GM12892 (cell line): ENCODE results near the gene OR2B6. TPM values are rescaled to one million over a fixed set of nuclear protein-coding genes. Genes with fewer than 3 reads are reported as not detected.
"Not testable (repeated sequence)": the region's sequence is repeated elsewhere in the genome, so short reads cannot be mapped to it uniquely, and the experiment has no call there.

ENCODE experiments used
- DNase-seq: peaks from one replicate; pipeline ENCODE4 v3.0.0; 2011; ENCODE audit not compliant: insufficient read length
- FAIRE-seq: peaks from 2 replicates; lab custom pipeline; 2011; peaks lifted over from hg19 to GRCh38; lab: Jason Lieb, UNC
- POLR2A ChIP-seq: IDR thresholded peaks from 2 replicates; pipeline ENCODE4 v1.6.1; 2011; ENCODE audit warnings: low read depth, low read length, control low read depth
- POLR2AphosphoS5 ChIP-seq: IDR thresholded peaks from 2 replicates; pipeline ENCODE4 v1.6.1; 2011; ENCODE audit warnings: low read depth, low read length, control low read depth
- TAF1 ChIP-seq: IDR thresholded peaks from 2 replicates; pipeline ENCODE4 v1.6.1; 2011; ENCODE audit warnings: low read depth, mild to moderate bottlenecking, control low read depth, low read length, borderline replicate concordance
- polyA plus RNA-seq: library from polyadenylated mRNA; unstranded; fragments of >200 nt; gene quantifications from one replicate; pipeline ENCODE4 v1.2.1, GENCODE V29; 2012; ENCODE audit warnings: missing spikeins, inconsistent platforms; ENCODE audit not compliant: missing spikeins

OR2B6 gene
- polyA plus RNA-seq: not detected

- TF ChIP-seq POLR2A (no peak), POLR2AphosphoS5 (no peak), TAF1 (no peak)
- FAIRE-seq (peak; percentile 17), DNase-seq (no peak)
These were observed at the start of gene OR2B6 for GRCh38 chr6:27956941-27957340. TSS of gene OR2B6 (plus strand) at chr6:27957241. CDS start at chr6:27957241, 0 bp downstream.

- no peak for FAIRE-seq
- no peak for TF ChIP-seq TAF1
- TF ChIP-seq POLR2AphosphoS5: no peak
- TF ChIP-seq POLR2A: no peak
- no peak for DNase-seq
These were observed 49.0 kb upstream of the OR2B6 start for GRCh38 chr6:27908017-27908416.

DNA sequence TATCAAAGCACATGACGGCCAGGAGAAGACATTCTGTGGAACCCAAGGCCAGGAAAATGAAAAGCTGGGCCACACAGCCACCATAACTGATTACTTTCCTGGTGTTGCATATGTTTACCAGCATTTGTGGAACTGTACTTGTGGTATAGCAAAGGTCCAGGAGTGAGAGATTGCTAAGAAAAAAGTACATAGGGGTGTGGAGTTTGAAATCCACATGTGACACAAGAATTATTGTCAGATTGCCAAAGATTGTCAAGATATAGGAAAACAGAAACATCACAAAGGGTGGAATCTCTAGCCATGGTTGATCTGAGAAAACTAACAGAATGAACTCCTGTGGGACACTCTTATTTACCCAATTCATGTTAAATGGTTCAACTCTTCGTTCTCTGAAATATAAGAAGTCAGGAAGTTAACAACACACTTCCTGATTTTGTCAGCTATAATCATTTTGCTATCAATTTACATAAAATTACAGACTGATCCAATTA is 45.0 kb upstream of the OR2B6 start, which contains the start of gene OR2B2:
Gene OR2B2, minus strand, starts transcription at position 441 of the 491 bp plus-strand sequence. Its CDS starts 77 bp downstream, at position 364.
- FAIRE-seq (no peak), DNase-seq (no peak)
- TF ChIP-seq POLR2AphosphoS5: no peak
- TF ChIP-seq TAF1: no peak
- TF ChIP-seq POLR2A: no peak

- DNase-seq (no peak), FAIRE-seq (no peak)
- TF ChIP-seq POLR2A (no peak), POLR2AphosphoS5 (no peak), TAF1 (no peak)
These were observed 34.1 kb upstream of the OR2B6 start for GRCh38 chr6:27922949-27923348.

DNA sequence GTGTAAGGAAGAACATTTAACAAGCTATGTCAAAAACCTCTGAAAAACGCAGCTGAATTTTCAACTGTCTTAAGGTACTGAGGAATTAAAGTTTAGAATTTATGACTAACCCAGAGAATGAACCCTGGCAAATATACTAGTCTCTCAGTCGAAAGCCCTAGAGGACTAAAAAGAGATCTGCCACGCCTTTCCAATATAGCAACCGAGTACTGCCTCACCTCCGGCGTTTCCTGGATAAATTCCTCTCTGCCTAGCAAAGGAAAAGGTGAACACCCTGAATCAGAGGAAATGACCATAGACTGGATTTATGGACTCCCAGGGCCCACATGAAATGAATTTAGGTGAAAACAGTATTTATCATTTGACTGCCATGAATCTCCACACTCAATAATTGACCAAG is 32.9 kb upstream of the OR2B6 start:
- no peak for FAIRE-seq
- TF ChIP-seq POLR2AphosphoS5 (no peak), TAF1 (no peak), POLR2A (no peak)
- DNase-seq: no peak

- DNase-seq, FAIRE-seq: not testable (repeated sequence)
These were observed 29.0 kb upstream of the OR2B6 start for GRCh38 chr6:27928041-27928440.

DNA sequence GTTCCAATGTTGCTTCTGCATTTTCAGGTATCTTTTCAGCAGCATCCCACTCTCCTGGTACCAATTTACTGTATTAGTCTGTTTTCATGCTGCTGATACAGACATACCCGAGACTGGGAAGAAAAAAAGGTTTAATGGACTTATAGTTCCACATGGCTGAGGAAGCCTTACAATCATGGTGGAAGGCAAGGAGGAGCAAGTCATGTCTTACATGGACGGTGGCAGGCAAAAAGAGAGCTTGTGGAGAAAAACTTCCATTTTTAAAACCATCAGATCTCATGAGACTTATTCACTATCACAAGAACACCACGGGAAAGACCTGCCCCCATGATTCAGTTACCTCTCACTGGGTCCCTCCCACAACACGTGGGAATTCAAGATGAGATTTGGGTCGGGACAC is 27.1 kb upstream of the OR2B6 start:
- FAIRE-seq: not testable (repeated sequence)

DNA sequence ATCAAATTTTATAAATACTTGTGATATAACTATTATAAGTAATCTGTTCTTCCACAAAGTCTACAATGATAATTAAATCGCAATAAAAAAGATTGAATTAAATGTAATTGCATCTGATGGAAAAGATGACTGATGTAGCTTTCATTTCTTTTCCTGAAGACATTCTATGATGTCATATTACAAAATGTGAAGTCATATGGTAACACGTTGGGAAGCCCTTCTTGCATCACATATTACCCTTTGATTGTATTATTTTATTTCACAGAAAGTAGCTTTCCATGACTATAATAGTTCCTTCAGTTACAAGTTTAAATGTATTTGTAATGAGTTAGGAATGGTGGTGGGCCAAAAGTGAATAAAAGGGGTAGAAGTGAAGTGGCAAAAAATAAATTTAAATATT is 25.8 kb upstream of the OR2B6 start:
- no peak for FAIRE-seq
- no peak for DNase-seq
- TF ChIP-seq POLR2A (no peak), TAF1 (no peak), POLR2AphosphoS5 (no peak)

More for the DNA sequence above, 27.1 kb upstream of the OR2B6 start:
- DNase-seq: not testable (repeated sequence)

- no peak for TF ChIP-seq POLR2AphosphoS5
- TF ChIP-seq TAF1: no peak
- no peak for TF ChIP-seq POLR2A
- no peak for FAIRE-seq
- no peak for DNase-seq
These were observed 16.3 kb upstream of the OR2B6 start for GRCh38 chr6:27940766-27941165.

DNA sequence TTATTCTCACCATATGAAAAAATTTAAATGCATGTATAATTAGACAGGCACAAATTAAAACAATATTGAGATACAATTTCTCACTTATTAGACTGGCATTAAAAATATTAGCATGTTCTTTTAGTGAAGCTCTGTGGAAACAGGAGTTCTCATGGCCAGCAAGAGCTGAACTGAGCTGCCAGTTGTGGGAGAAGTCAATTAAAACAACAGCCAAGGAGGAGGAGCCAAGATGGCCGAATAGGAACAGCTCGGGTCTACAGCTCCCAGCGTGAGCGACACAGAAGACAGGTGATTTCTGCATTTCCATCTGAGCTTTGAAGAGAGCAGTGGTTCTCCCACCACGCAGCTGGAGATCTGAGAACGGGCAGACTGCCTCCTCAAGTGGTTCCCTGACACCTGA is 14.0 kb upstream of the OR2B6 start:
- not testable (repeated sequence) for FAIRE-seq

DNA sequence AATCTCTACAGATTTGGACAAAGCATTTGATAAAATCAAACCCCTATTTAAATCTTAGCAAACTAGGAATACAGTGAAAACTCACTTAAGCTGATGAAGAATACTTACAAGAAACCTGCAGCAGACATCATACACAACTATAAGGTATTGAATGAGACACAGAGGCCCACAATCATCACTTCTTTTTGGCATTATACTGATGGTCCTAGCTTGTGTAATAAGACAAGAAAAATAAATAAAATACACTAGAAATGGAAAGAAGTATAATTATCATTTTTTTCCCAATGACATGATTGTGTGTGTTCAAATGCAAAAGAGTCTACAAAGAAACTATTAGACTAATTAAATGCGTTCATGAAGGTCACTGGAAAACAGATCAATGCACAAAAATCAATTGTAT is 8.8 kb upstream of the OR2B6 start:
- no peak for DNase-seq
- no peak for FAIRE-seq
- no peak for TF ChIP-seq POLR2AphosphoS5
- TF ChIP-seq POLR2A: no peak
- no peak for TF ChIP-seq TAF1

More for the DNA sequence above, 14.0 kb upstream of the OR2B6 start:
- not testable (repeated sequence) for DNase-seq

GRCh38 chr6:27951040-27951439 is 6.0 kb upstream of the OR2B6 start:
- no peak for DNase-seq
- TF ChIP-seq TAF1: no peak
- no peak for TF ChIP-seq POLR2AphosphoS5
- no peak for TF ChIP-seq POLR2A
- no peak for FAIRE-seq

GRCh38 chr6:27957516-27957915 is 475 bp downstream of the OR2B6 start:
- TF ChIP-seq POLR2AphosphoS5: no peak
- no peak for TF ChIP-seq POLR2A
- TF ChIP-seq TAF1: no peak
- FAIRE-seq: no peak
- no peak for DNase-seq
